Motor neuron (in vitro differentiated cells): ENCODE data around the gene MIPEP. TPM values are rescaled to one million over a fixed set of nuclear protein-coding genes. Genes with fewer than 3 reads are reported as not detected.

Experiments used
- ATAC-seq, 8 experiments: fragments of 200-7000 bp; cut with Tn5 transposase; replicated peaks in 6 of 8; 2 replicates each; pipeline ENCODE4 v1.8.0; 2021; ENCODE audit warnings: mild to moderate bottlenecking in 8 of 8, moderate library complexity in 8 of 8
- H3K27ac ChIP-seq, 2 donors: fragments of 250-450 bp; sonication (Bioruptor Pico); 2 replicates each; pipeline ENCODE4 v1.9.0; 2021; ENCODE audit warnings: antibody characterized with exemption in 2 of 2, mild to moderate bottlenecking in 2 of 2, moderate library complexity in 1 of 2
- H3K4me1 ChIP-seq, 2 donors: fragments of 250-450 bp; sonication (Bioruptor Pico); replicated peaks in 1 of 2; 2 replicates each; pipeline ENCODE4 v1.6.1; 2021; ENCODE audit warnings: antibody characterized with exemption in 2 of 2, mild to moderate bottlenecking in 2 of 2, moderate library complexity in 1 of 2
- H3K4me3 ChIP-seq, 5 donors: fragments of 250-450 bp; sonication (Bioruptor Pico); 2 replicates each; pipeline ENCODE4 v1.9.0; 2021; ENCODE audit warnings: antibody characterized with exemption in 5 of 5, mild to moderate bottlenecking in 5 of 5, moderate library complexity in 4 of 5
- WGBS, 10 experiments: fragments of 450-650 bp; shearing (Covaris generic); methylation state at CpG; one replicate each; pipeline ENCODE4 v1.0.0; 2022; 5-methylcytosine and 5-hydroxymethylcytosine counted together
- in situ Hi-C, 9 experiments: fragments of 400-800 bp; cut with MboI; loops; one replicate each; pipeline ENCODE4 v1.15.0; 2021; ENCODE audit warnings: low sequenced_read_pairs in 9 of 9, low pct_unique_long_range_greater_than_20kb in 2 of 9; ENCODE audit not compliant: unreplicated experiment in 9 of 9
- total RNA-seq, 8 experiments: library from RNA; unstranded; fragments of 300-600 nt; gene quantifications; 2 replicates each; pipeline versions ENCODE4 v1.2.3 to v1.2.4, GENCODE V29; 2022

Gene MIPEP
- total RNA-seq, 8 experiments from 2014 or later, result 5.9 to 26.5 (median 14.8) TPM

DNA sequence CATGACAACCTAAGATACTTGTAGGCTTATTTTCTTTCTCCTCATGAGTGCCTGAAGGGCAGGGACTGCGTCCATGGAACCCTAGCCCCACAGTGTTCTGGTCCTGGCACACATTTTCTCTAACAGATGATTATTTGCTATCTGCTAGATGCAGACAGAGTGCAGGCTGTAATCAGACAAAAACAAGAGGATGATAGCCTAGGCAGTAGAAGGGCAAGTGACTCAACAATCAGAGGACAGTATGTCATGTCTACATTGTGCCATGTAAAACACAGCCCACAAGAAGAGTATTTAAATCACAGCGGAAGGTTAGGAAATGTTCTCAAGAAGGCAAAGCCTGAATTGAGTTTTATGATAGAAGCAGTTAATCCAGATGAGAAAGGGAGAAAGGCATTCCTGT, 29.3 kb downstream of the MIPEP start:
- WGBS, 10 experiments, result 80 to 100% (median 100%) methylated on average over 1 to 2 of the region's 2 CpGs
- no peak overlapping the region for H3K27ac ChIP-seq
- no peak for ATAC-seq
- peaks cover 0 to 3% of the 10 kb centered on the region in 2 donors for H3K4me1 ChIP-seq
- no peak overlapping the region for H3K4me3 ChIP-seq
- in situ Hi-C loops, result loop anchor here in 4 of 9 experiments (25.0 kb wide), 2 partner anchors 273 to 398 kb away; no protein-coding TSS in a partner anchor

DNA sequence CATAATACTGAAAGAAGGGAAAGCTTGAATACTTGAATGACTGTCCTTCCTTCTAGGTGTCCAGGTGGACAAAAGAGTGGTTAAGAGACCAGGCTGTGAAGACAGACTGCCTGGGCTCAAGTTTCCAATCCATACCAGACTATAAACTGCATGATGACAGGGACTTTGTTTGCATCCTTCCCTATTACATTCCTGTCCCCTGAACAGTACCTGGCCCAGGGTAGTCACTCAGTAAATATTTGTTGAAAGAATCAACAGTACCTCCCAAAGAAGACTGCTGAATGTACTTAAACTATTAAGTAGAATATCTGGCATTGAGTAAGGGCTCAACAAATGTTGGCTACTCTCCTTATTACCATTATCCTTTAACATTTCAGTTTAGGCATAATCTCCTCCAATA, 29.7 kb downstream of the MIPEP start:
- Histone ChIP-seq H3K27ac (no peak overlapping the region), H3K4me1 (peaks cover 0 to 3% of the 10 kb centered on the region in 2 donors), H3K4me3 (no peak overlapping the region)
- no peak for ATAC-seq
- in situ Hi-C loops, result loop anchor here in 4 of 9 experiments (25.0 kb wide), 2 partner anchors 272 to 397 kb away; no protein-coding TSS in a partner anchor

GRCh38 chr13:23858546-23858945, 30.7 kb downstream of the MIPEP start:
- ATAC-seq, result no peak
- Histone ChIP-seq H3K4me3 (no peak overlapping the region), H3K4me1 (peaks cover 0 to 3% of the 10 kb centered on the region in 2 donors), H3K27ac (no peak overlapping the region)
- 71 to 100% (median 96%) methylated on average over 1 to 5 of the region's 5 CpGs; no CpG with 5 or more reads in 1 of the 10 experiments for WGBS, 10 experiments
- in situ Hi-C loops, result loop anchor here in 4 of 9 experiments (25.0 kb wide), 2 partner anchors 271 to 396 kb away; no protein-coding TSS in a partner anchor

DNA sequence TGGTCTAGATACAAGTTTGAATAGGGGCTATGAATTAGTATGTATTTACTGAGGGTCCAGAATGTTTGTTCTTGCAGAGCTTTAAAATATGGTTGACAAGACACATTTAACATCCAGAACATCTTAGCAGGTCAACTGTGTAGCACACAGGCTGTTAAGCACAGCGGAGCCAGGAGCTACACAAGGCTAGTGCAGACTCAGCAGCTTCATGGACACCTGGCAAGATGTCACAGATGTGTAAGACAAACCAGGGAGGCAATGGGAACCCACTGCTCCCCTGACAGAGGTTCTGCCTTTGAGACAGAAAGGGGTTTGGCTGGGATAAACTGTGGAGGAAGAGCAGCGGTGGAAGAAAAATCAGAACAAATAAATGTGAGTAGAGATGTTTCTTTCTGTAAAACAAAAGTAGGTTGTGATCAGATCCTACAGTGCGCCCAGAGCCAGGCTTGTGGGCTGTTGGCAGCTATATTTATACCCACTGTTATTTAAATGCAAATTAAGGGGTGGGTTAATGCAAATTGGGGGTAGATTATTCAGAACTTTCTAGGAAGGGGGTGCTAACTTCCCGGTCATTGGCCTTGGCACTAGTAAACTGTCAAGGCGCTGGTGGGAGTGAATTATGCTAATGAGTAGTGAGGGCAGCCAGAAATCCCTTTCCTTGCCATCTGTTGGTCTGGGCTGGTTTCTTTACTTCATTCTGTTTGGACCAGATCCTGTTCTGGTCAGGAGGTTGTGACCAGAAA, 33.0 kb downstream of the MIPEP start:
- H3K27ac ChIP-seq, result no peak overlapping the region
- in situ Hi-C loops, result loop anchor here in 4 of 9 experiments (25.0 kb wide), 2 partner anchors 269 to 394 kb away; no protein-coding TSS in a partner anchor
- peaks cover 0 to 3% of the 10 kb centered on the region in 2 donors for H3K4me1 ChIP-seq
- WGBS, 10 experiments, result 20 to 94% (median 67%) methylated on average over 1 to 4 of the region's 5 CpGs; no CpG with 5 or more reads in 3 of the 10 experiments
- peak in 7 of 8 experiments; percentile 21 to 91 (median 75) for ATAC-seq
- H3K4me3 ChIP-seq, result no peak overlapping the region

GRCh38 chr13:23855360-23855759, 33.8 kb downstream of the MIPEP start:
- WGBS, 10 experiments, result 60 to 100% (median 87%) methylated on average over 1 to 3 of the region's 3 CpGs
- Histone ChIP-seq H3K4me1 (peaks cover 0 to 2% of the 10 kb centered on the region in 2 donors), H3K4me3 (no peak overlapping the region), H3K27ac (no peak overlapping the region)
- in situ Hi-C loops, result loop anchor here in 4 of 9 experiments (25.0 kb wide), 2 partner anchors 268 to 393 kb away; no protein-coding TSS in a partner anchor
- ATAC-seq, result no peak

DNA sequence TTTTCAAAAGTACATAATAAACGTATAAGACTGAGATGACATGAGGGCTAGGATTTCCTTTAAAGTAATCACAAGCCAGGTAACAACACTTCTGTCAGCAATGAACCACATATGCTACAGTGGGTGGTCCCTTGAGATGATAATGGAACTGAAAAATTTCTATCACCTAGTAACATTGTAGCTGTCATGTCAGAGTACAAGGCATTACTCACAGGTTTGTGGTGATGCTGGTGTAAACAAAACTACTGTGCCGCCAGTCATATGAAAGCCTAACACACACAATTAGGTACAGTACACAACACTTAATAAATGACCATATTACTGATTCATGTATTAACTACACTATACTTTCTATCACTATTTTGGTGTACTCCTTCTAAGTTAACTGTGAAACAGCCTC, 36.8 kb downstream of the MIPEP start:
- Histone ChIP-seq H3K4me3 (no peak overlapping the region), H3K27ac (no peak overlapping the region), H3K4me1 (no peaks in the 10 kb centered on the region)
- no peak for ATAC-seq
- in situ Hi-C loops, result loop anchor here in 4 of 9 experiments (25.0 kb wide), 2 partner anchors 265 to 390 kb away; no protein-coding TSS in a partner anchor
- 0 to 100% (median 57%) methylated on average over 1 of the region's 2 CpGs; no CpG with 5 or more reads in 5 of the 10 experiments for WGBS, 10 experiments

GRCh38 chr13:23851106-23851505, 38.1 kb downstream of the MIPEP start:
- in situ Hi-C loops, result loop anchor here in 4 of 9 experiments (25.0 kb wide), 2 partner anchors 264 to 389 kb away; no protein-coding TSS in a partner anchor
- no peaks in the 10 kb centered on the region for H3K4me1 ChIP-seq
- 50 to 100% (median 94%) methylated on average over 1 to 2 of the region's 2 CpGs; no CpG with 5 or more reads in 1 of the 10 experiments for WGBS, 10 experiments
- no peak for ATAC-seq
- H3K27ac ChIP-seq, result no peak overlapping the region
- H3K4me3 ChIP-seq, result no peak overlapping the region

DNA sequence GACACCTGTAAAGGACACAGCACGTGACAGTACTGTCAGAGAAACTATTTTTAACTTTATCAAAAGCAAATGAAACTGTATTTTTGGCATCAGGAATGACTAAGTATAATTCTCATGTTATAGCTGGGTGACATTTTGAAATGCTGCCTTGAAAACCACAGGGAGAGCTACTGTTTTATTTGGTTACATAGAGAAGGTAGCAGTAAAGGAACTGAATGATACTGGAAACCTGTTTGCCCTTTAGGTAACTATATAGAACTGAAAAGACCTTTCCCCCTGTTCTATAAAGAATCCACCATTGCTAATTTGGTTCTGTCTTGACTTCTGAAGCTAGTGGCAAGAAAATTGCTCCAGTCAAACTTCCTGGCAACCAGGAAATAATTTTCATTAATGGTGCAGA, 39.1 kb downstream of the MIPEP start:
- no peak for ATAC-seq
- WGBS, 10 experiments, result 70 to 100% (median 100%) methylated on average over 1 of the region's 1 CpG; no CpG with 5 or more reads in 4 of the 10 experiments
- Histone ChIP-seq H3K4me1 (no peaks in the 10 kb centered on the region), H3K27ac (no peak overlapping the region), H3K4me3 (no peak overlapping the region)
- in situ Hi-C loops, result loop anchor here in 4 of 9 experiments (25.0 kb wide), 2 partner anchors 263 to 388 kb away; no protein-coding TSS in a partner anchor

GRCh38 chr13:23849670-23850069, 39.5 kb downstream of the MIPEP start:
- Histone ChIP-seq H3K4me3 (no peak overlapping the region), H3K27ac (no peak overlapping the region), H3K4me1 (no peaks in the 10 kb centered on the region)
- in situ Hi-C loops, result loop anchor here in 4 of 9 experiments (25.0 kb wide), 2 partner anchors 262 to 387 kb away; no protein-coding TSS in a partner anchor
- 64 to 100% (median 100%) methylated on average over 1 to 2 of the region's 2 CpGs; no CpG with 5 or more reads in 1 of the 10 experiments for WGBS, 10 experiments
- ATAC-seq, result no peak

DNA sequence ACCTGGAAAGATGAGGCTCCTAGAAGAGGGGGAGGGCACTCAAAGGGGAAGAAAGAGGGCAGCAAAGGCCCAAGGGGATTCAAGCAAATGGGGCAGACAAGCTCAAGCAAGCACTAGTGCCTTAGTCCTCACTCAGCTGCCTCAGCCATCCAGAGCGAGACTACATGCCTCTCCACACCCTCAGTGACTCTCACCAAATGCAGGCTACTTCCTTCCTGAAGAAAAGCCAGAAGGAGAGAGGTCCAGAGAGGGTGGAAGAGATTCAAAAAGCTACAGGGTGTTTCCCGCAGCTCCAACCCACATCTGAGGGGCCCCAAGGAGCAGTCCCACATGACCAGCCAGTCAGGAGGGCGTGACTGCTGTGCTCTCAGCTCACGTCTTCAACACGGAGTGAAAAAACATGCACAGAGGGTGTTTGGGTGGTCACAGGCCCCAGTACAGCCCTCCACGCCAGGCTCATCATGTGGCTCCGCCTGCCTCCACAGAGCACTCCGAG, 40.5 kb downstream of the MIPEP start:
- in situ Hi-C loops, result no loop called here
- Histone ChIP-seq H3K27ac (no peak overlapping the region), H3K4me1 (no peaks in the 10 kb centered on the region), H3K4me3 (no peak overlapping the region)
- peak in 2 of 8 experiments; percentile 90 to 94 for ATAC-seq
- 60% methylated on average over 1 of the region's 8 CpGs; no CpG with 5 or more reads in 9 of the 10 experiments for WGBS, 10 experiments

DNA sequence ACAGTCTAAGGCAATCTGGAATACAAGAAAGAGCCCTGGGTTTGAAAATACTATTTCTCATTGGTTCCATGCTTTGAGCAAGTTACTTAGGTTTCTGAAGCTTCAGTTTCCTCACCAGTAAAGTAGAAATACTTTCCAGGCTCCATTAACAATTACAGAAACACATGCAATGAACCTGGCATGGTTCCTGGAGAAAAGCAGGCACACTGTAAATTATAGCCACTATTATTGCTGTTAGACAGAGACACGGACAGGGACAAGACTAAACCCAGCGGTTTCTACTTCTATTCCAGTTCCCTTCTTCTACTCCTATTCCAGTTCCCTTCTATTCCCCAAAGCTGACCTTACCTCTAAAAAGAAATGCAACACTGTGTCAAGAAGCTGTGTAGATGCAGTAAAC, 41.2 kb downstream of the MIPEP start:
- Histone ChIP-seq H3K4me1 (no peaks in the 10 kb centered on the region), H3K27ac (no peak overlapping the region), H3K4me3 (no peak overlapping the region)
- in situ Hi-C loops, result no loop called here
- peak in 2 of 8 experiments; percentile 11 to 22 for ATAC-seq
- WGBS, 10 experiments, result 40 to 100% (median 88%) methylated on average over 1 to 2 of the region's 2 CpGs; no CpG with 5 or more reads in 4 of the 10 experiments

GRCh38 chr13:23847497-23847896, 41.7 kb downstream of the MIPEP start:
- H3K4me1 ChIP-seq, result no peaks in the 10 kb centered on the region
- H3K27ac ChIP-seq, result no peak overlapping the region
- 67 to 100% (median 93%) methylated on average over 1 to 2 of the region's 2 CpGs; no CpG with 5 or more reads in 1 of the 10 experiments for WGBS, 10 experiments
- in situ Hi-C loops, result no loop called here
- H3K4me3 ChIP-seq, result no peak overlapping the region
- no peak for ATAC-seq

DNA sequence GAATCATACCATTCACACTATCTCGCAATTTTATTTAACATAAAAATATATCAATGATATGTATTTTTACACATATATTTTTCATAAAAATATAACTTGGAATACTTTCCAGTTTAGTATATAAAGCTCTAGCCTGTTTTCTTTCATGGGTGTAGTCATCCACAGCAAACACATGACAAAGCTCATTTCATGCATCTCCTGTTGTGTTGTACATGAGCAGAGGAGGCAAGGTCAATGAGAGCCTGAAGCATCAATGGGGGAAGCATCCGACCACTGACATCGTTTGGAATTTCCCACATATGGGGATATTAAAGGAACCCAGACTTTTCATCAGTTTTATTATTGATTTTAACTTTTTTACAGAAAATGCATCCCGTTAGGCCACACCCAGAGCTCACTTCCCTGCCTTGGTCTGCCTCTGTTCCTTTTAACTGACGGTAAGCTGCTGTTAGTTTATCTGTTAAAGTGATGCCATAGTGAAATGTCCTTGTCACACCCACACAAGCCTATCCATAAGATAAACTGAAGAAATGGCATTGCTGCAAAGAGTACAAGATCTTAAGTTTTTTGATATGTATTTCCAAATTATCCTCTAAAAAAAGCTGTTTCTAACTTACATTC, 44.0 kb downstream of the MIPEP start:
- no peak overlapping the region for H3K27ac ChIP-seq
- 47 to 100% (median 88%) methylated on average over 1 to 5 of the region's 5 CpGs; no CpG with 5 or more reads in 2 of the 10 experiments for WGBS, 10 experiments
- ATAC-seq, result peak in 2 of 8 experiments; percentile 13 to 65
- in situ Hi-C loops, result no loop called here
- no peak overlapping the region for H3K4me3 ChIP-seq
- H3K4me1 ChIP-seq, result no peaks in the 10 kb centered on the region
